Mesothelial cell of epicardium (in vitro differentiated cells): Measurements from ENCODE around the gene MPHOSPH10. TPM values are rescaled to one million over a fixed set of nuclear protein-coding genes. Genes with fewer than 3 reads are reported as not detected.

ENCODE experiments used
- DNase-seq, 2 experiments: peaks; one replicate each; pipeline ENCODE4 v3.0.0; 2021; ENCODE audit warnings: low spot score in 2 of 2; ENCODE audit not compliant: unreplicated experiment in 2 of 2
- H3K27ac Mint-ChIP-seq: 2 replicates; pipeline ENCODE4 v1.8.0; 2021; ENCODE audit warnings: mixed read lengths
- H3K27me3 Mint-ChIP-seq: 2 replicates; pipeline ENCODE4 v1.8.0; 2021; ENCODE audit warnings: low read depth, mixed read lengths
- H3K36me3 Mint-ChIP-seq: 2 replicates; pipeline ENCODE4 v1.8.0; 2021; ENCODE audit warnings: mixed read lengths
- H3K4me1 Mint-ChIP-seq: 2 replicates; pipeline ENCODE4 v1.8.0; 2021; ENCODE audit warnings: mixed read lengths
- H3K4me3 Mint-ChIP-seq: 2 replicates; pipeline ENCODE4 v1.8.0; 2021; ENCODE audit warnings: mild to moderate bottlenecking, moderate library complexity, mixed read lengths
- H3K9me3 Mint-ChIP-seq: 2 replicates; pipeline ENCODE4 v1.8.0; 2021; ENCODE audit warnings: mixed read lengths
- total RNA-seq: library from RNA; stranded (reverse); gene quantifications from 3 replicates; pipeline ENCODE4 v1.2.1, GENCODE V29; 2021
- TF ChIP-seq, protein P1 (sequence below): fragments of 200-600 bp; sonication (generic); IDR thresholded peaks from one replicate; pipeline ENCODE4 v1.5.0; 2021; ENCODE audit warnings: antibody characterized with exemption; ENCODE audit not compliant: unreplicated experiment

The MPHOSPH10 gene
- total RNA-seq, 1 donor from 2014 or later = 35.1 TPM

DNA sequence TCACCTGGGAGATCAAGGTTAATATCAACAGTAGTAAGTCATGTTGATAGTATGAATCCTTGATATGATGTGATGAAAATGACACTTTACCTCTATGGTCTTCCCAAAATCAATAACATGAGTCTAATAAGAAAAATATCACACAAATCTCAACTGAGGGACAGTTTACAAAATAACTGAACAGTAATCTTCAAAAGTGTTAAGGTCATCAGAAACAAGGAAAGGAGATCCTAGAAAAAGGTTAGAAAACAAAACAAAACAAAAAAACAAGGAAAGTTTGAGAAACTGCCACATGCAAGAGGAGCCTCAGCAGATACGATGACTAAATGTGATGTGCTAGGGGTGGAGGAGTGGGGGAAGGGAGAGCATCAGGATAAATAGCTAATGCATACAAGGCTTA lies 16.6 kb upstream of the MPHOSPH10 start:
- Mint-ChIP-seq H3K27me3 (no peaks in the 10 kb centered on the region), H3K27ac (no peak overlapping the region), H3K4me1 (no peaks in the 10 kb centered on the region), H3K36me3 (peaks cover 41% of the 10 kb centered on the region), H3K4me3 (no peak overlapping the region), H3K9me3 (peaks cover 9% of the 10 kb centered on the region)
- TF ChIP-seq, protein P1, sequence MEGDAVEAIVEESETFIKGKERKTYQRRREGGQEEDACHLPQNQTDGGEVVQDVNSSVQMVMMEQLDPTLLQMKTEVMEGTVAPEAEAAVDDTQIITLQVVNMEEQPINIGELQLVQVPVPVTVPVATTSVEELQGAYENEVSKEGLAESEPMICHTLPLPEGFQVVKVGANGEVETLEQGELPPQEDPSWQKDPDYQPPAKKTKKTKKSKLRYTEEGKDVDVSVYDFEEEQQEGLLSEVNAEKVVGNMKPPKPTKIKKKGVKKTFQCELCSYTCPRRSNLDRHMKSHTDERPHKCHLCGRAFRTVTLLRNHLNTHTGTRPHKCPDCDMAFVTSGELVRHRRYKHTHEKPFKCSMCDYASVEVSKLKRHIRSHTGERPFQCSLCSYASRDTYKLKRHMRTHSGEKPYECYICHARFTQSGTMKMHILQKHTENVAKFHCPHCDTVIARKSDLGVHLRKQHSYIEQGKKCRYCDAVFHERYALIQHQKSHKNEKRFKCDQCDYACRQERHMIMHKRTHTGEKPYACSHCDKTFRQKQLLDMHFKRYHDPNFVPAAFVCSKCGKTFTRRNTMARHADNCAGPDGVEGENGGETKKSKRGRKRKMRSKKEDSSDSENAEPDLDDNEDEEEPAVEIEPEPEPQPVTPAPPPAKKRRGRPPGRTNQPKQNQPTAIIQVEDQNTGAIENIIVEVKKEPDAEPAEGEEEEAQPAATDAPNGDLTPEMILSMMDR = no peak
- DNase-seq = no peak

- TF ChIP-seq, protein P1 = no peak
- Mint-ChIP-seq H3K27me3 (no peaks in the 10 kb centered on the region), H3K4me1 (no peaks in the 10 kb centered on the region), H3K36me3 (peaks cover 45% of the 10 kb centered on the region), H3K4me3 (no peak overlapping the region), H3K27ac (no peak overlapping the region), H3K9me3 (peaks cover 9% of the 10 kb centered on the region)
- no peak for DNase-seq
Observed at GRCh38 chr2:71117063-71117462, 13.4 kb upstream of the MPHOSPH10 start.

DNA sequence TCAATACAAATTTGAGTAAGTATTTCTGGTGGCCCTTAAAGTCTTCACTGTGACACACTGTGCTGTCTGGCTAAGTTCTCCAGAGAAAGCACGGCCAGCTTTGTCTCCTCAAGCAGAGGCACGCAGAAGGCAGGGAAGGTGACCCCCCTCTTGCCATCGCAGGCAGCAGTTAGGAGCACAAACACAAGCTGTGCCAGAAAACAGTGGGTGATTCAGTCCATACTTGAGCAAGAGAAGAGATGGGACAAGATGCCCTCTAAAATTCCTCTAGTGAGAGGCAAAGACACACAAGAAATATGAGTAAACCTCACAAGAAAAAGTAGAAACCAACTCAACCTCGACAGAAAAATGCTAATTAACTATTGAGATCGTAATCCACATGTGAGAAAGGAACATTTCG lies 10.2 kb upstream of the MPHOSPH10 start:
- Mint-ChIP-seq H3K36me3 (peaks cover 32% of the 10 kb centered on the region), H3K4me3 (no peak overlapping the region), H3K27me3 (no peaks in the 10 kb centered on the region), H3K9me3 (peaks cover 7% of the 10 kb centered on the region), H3K4me1 (no peaks in the 10 kb centered on the region), H3K27ac (no peak overlapping the region)
- DNase-seq = no peak
- TF ChIP-seq, protein P1 = no peak

GRCh38 chr2:71121479-71121878 lies 9.0 kb upstream of the MPHOSPH10 start:
- no peaks in the 10 kb centered on the region for H3K27me3 Mint-ChIP-seq
- peaks cover 7% of the 10 kb centered on the region for H3K9me3 Mint-ChIP-seq

DNA sequence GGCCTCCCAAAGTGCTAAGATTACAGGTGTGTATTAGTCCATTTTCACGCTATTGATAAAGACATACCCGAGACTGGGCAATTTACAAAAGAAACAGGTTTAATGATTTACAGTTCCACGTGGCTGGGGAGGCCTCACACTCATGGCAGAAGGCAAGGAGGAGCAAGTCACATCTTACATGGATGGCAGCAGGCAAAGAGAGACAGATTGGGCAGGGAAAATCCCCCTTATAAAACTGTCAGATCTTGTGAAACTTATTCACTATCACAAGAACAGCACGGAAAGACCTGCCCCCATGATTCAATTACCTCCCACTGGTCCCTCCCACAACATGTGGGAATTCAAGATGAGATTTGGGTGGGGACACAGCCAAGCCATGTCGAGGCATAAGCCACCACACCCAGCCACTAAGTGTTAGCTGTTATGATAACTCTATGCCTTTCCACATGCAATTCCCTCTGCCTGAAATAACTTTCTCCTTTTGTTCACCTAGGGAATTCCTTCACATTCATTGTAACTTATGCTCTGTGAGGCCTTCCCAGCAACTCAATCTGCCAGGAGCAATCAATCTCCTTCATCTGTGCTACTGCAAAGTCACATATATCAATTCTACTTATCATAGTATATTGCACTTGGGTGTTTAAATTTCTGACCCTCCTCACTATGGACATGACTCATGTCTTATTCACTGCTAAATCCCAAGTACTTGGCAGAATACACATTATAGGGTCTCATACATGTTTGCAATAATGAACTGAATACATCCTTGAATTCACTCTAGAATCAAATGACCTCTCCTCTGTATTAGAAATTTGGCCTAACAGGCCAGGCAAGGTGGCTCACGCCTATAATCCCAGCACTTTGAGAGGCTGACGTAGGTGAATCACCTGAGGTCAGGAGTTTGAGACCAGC lies 7.8 kb upstream of the MPHOSPH10 start:
- DNase-seq = no peak
- H3K4me1 Mint-ChIP-seq = peaks cover 4% of the 10 kb centered on the region
- no peak overlapping the region for H3K27ac Mint-ChIP-seq
- H3K9me3 Mint-ChIP-seq = peaks cover 7% of the 10 kb centered on the region
- no peak overlapping the region for H3K4me3 Mint-ChIP-seq
- peaks cover 25% of the 10 kb centered on the region for H3K36me3 Mint-ChIP-seq
- TF ChIP-seq, protein P1 = no peak
- H3K27me3 Mint-ChIP-seq = no peaks in the 10 kb centered on the region

More at GRCh38 chr2:71121479-71121878, 9.0 kb upstream of the MPHOSPH10 start:
- Mint-ChIP-seq H3K36me3 (peaks cover 30% of the 10 kb centered on the region), H3K4me1 (no peaks in the 10 kb centered on the region), H3K27ac (no peak overlapping the region), H3K4me3 (no peak overlapping the region)
- no peak for DNase-seq
- TF ChIP-seq, protein P1 = no peak
